Gastroesophageal sphincter (tissue), 3 donors: Measurements from ENCODE around the gene PEAK1.

Experiments used
- CTCF ChIP-seq, 4 experiments: fragments of 200-600 bp in 2 of 4; fragments of 450-650 bp in 2 of 4; sonication (generic) in 1 of 4; IDR thresholded peaks; one replicate each; pipeline ENCODE4 v1.5.1; 2017 to 2019; ENCODE audit warnings: antibody characterized with exemption in 4 of 4, mild to moderate bottlenecking in 2 of 4, moderate library complexity in 2 of 4
- EP300 ChIP-seq: sonication (generic); formaldehyde crosslinking; IDR thresholded peaks from one replicate; pipeline ENCODE4 v1.6.1; 2017; ENCODE audit warnings: antibody characterized with exemption, mild to moderate bottlenecking
- POLR2A ChIP-seq, 2 donors: fragments of 450-650 bp; IDR thresholded peaks; one replicate each; pipeline ENCODE4 v1.6.1; 2017; ENCODE audit warnings: antibody characterized with exemption in 2 of 2, mild to moderate bottlenecking in 2 of 2, moderate library complexity in 1 of 2

GRCh38 chr15:77413699-77414349, 6.1 kb downstream of the PEAK1 start:
- TF ChIP-seq POLR2A (IDR thresholded peaks at IDR 0.05) (no peak), CTCF (IDR thresholded peaks at IDR 0.05) (no peak), EP300 (no peak)
